Kidney (tissue), 14 donors: ENCODE measurements around the gene ITIH4. TPM values are rescaled to one million over a fixed set of nuclear protein-coding genes. Genes with fewer than 3 reads are reported as not detected.

Experiments used
- DNase-seq, 5 donors: peaks; one replicate each; pipeline ENCODE4 v3.0.0-alpha.2; 2013 to 2020
- FAIRE-seq: peaks from 2 replicates; lab custom pipeline; 2012; peaks lifted over from hg19 to GRCh38; lab: Jason Lieb, UNC
- H3K27ac ChIP-seq, 2 donors: one replicate each; pipeline ENCODE4 v1.7.0; 2013; ENCODE audit warnings: low read depth in 2 of 2, low read length in 2 of 2, inconsistent platforms in 1 of 2
- H3K27me3 ChIP-seq: one replicate; pipeline ENCODE4 v1.7.1; 2013; ENCODE audit warnings: low read length, inconsistent platforms; ENCODE audit not compliant: control insufficient read depth, insufficient read depth
- H3K36me3 ChIP-seq, 3 donors: one replicate each; pipeline versions ENCODE4 v1.7.0 to v1.7.1; 2013; ENCODE audit warnings: low read length in 3 of 3, control low read depth in 1 of 3, inconsistent platforms in 1 of 3; ENCODE audit not compliant: insufficient read depth in 3 of 3, control insufficient read depth in 2 of 3
- H3K4me1 ChIP-seq, 3 donors: one replicate each; pipeline versions ENCODE4 v1.7.0 to v1.7.1; 2013; ENCODE audit warnings: low read length in 3 of 3, inconsistent platforms in 1 of 3, low read depth in 1 of 3; ENCODE audit not compliant: control insufficient read depth in 2 of 3, insufficient read depth in 2 of 3
- H3K4me3 ChIP-seq, 3 donors: one replicate each; pipeline versions ENCODE4 v1.7.0 to v1.8.1; 2013; ENCODE audit warnings: low read length in 3 of 3, control low read depth in 1 of 3, inconsistent platforms in 1 of 3
- H3K9ac ChIP-seq, 3 donors: one replicate each; pipeline versions ENCODE4 v1.7.0 to v1.7.1; 2013; ENCODE audit warnings: low read length in 3 of 3, control low read depth in 1 of 3, inconsistent platforms in 1 of 3
- H3K9me3 ChIP-seq, 3 donors: one replicate each; pipeline versions ENCODE4 v1.7.0 to v1.7.1; 2013; ENCODE audit warnings: low read length in 3 of 3, control low read depth in 1 of 3, inconsistent platforms in 1 of 3; ENCODE audit not compliant: control insufficient read depth in 2 of 3, insufficient read depth in 1 of 3
- CTCF ChIP-seq: IDR thresholded peaks from 3 replicates; pipeline ENCODE4 v1.5.1; 2012; ENCODE audit warnings: mild to moderate bottlenecking, moderate library complexity, borderline replicate concordance; ENCODE audit not compliant: insufficient read depth; ENCODE audit errors: extremely low read depth
- intact Hi-C: fragments of 100-400 bp; cut with DNase I; formaldehyde crosslinking; loops from one replicate; pipeline ENCODE4 v1.11.1; 2022
- polyA plus RNA-seq: library from polyadenylated mRNA; stranded (reverse); fragments of 350-450 nt; fragmentation: Illumina TruSeq; extraction: RNeasy Lipid Tissue Mini Kit (QIAGEN cat#74804); gene quantifications from one replicate; pipeline ENCODE4 v1.2.3, GENCODE V29; 2014; ENCODE audit warnings: low read depth, low replicate concordance; ENCODE audit not compliant: insufficient read depth
- total RNA-seq: library from RNA; stranded (reverse); fragmentation: NEBNext Ultra II Directional; extraction: Animal tissue kit (Norgen Biotek cat#: 25700); gene quantifications from one replicate; pipeline ENCODE4 v1.2.1, GENCODE V29; 2021
- donor health status: control.
- donor health status: control.
- donor health status: control.
- donor health status: control.
- donor health status: control.
- donor health status: DM: yes; HTN: yes; CAD: no.
- donor health status: Normal renal cell carcinoma (clear cell type).

ITIH4 gene
- total and polyA plus RNA-seq, 2 donors from 2014 or later = 12.9 to 15.4 TPM

DNA sequence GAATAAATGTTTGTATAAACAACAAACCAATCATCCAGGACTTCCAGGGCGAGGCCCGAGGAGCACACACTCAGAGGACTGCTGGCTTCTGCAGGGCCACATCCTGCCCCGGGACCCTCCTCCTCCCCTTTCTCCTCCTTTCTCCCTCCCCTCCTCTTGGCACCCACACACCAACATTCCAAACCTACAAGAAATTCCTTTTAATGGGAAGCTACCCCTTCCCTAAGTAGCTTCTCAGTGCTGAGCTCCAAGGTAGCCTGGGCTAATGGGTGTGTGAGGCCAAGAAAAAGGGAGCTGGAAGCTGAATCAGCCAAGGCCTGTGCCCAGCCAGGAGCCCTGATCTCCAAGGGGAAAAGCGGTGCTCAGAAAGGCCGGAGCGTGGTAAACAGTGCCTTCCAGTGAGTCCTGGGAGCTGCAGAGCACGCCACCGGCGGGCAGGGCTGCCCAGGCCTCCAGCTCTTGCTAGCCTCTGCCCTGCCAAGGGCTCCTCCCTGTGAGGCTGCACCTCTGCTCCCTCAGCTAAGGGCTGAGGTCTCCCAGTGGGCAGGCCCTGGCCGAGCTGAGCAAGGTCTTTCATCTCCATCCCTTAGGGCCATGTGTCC is 32.0 kb downstream of the ITIH4 start:
- Histone ChIP-seq H3K27me3 (no peaks in the 10 kb centered on the region), H3K27ac (no peak overlapping the region), H3K9ac (no peak overlapping the region), H3K4me3 (no peak overlapping the region), H3K9me3 (no peaks in the 10 kb centered on the region), H3K4me1 (no peaks in the 10 kb centered on the region), H3K36me3 (no peaks in the 10 kb centered on the region)
- intact Hi-C loops = no loop called here
- TF ChIP-seq CTCF = no peak
- DNase-seq (no peak), FAIRE-seq (no peak)

DNA sequence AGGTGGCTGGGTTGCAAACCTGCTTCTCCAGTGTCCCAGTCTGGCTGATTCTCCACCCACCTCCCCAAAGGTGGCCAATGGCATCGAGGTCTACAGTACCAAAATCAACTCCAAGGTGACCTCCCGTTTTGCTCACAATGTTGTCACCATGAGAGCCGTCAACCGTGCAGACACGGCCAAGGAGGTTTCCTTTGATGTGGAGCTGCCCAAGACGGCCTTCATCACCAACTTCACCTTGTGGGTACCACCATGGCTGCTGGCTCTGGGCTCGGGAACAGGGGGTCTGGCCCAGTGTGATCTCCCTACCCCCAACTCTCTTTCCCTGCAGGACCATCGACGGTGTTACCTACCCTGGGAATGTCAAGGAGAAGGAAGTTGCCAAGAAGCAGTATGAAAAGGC is 34.1 kb downstream of the ITIH4 start:
- Histone ChIP-seq H3K9ac (no peak overlapping the region), H3K27me3 (no peaks in the 10 kb centered on the region), H3K9me3 (no peaks in the 10 kb centered on the region), H3K36me3 (no peaks in the 10 kb centered on the region), H3K4me3 (no peak overlapping the region), H3K4me1 (no peaks in the 10 kb centered on the region), H3K27ac (no peak overlapping the region)
- no peak for TF ChIP-seq CTCF
- DNase-seq (no peak), FAIRE-seq (no peak)
- intact Hi-C loops = no loop called here

GRCh38 chr3:52795298-52795900 is 35.1 kb downstream of the ITIH4 start:
- Histone ChIP-seq H3K27me3 (no peaks in the 10 kb centered on the region), H3K4me3 (no peak overlapping the region), H3K27ac (no peak overlapping the region), H3K9me3 (no peaks in the 10 kb centered on the region), H3K9ac (no peak overlapping the region), H3K4me1 (no peaks in the 10 kb centered on the region), H3K36me3 (no peaks in the 10 kb centered on the region)
- intact Hi-C loops = no loop called here
- FAIRE-seq = no peak
- TF ChIP-seq CTCF = no peak
- DNase-seq = peak in 2 of 5 donors; percentile 4 to 22
